Activated gamma-delta T cell (primary cell): ENCODE measurements around the gene MAML3.

ENCODE experiments used
- DNase-seq: peaks from one replicate; lab custom pipeline; 2025; lab: John Stamatoyannopoulos, UW

Gene MAML3

GRCh38 chr4:139782926-139783522 lies 371.0 kb downstream of the MAML3 start:
- no peak for DNase-seq

- DNase-seq: no peak
These were observed 372.9 kb downstream of the MAML3 start for GRCh38 chr4:139781066-139781465.

- DNase-seq: no peak
These were observed 374.3 kb downstream of the MAML3 start for GRCh38 chr4:139779691-139780090.

GRCh38 chr4:139777757-139778156 lies 376.2 kb downstream of the MAML3 start:
- DNase-seq: no peak

GRCh38 chr4:139776235-139776634 lies 377.7 kb downstream of the MAML3 start:
- no peak for DNase-seq

GRCh38 chr4:139774759-139775487 lies 379.1 kb downstream of the MAML3 start:
- no peak for DNase-seq

GRCh38 chr4:139773560-139774318 lies 380.2 kb downstream of the MAML3 start:
- DNase-seq: no peak

- DNase-seq: no peak
These were observed 383.6 kb downstream of the MAML3 start for GRCh38 chr4:139770361-139770760.

- no peak for DNase-seq
These were observed 384.6 kb downstream of the MAML3 start for GRCh38 chr4:139769364-139769763.

GRCh38 chr4:139768896-139769295 lies 385.1 kb downstream of the MAML3 start:
- no peak for DNase-seq

GRCh38 chr4:139768366-139768765 lies 385.6 kb downstream of the MAML3 start:
- DNase-seq: no peak

- DNase-seq: no peak
These were observed 386.4 kb downstream of the MAML3 start for GRCh38 chr4:139767585-139767984.

GRCh38 chr4:139767168-139767567 lies 386.8 kb downstream of the MAML3 start:
- DNase-seq: no peak

GRCh38 chr4:139764686-139765310 lies 389.2 kb downstream of the MAML3 start:
- DNase-seq: no peak

GRCh38 chr4:139764182-139764581 lies 389.8 kb downstream of the MAML3 start:
- no peak for DNase-seq

GRCh38 chr4:139763672-139764071 lies 390.3 kb downstream of the MAML3 start:
- no peak for DNase-seq

GRCh38 chr4:139763205-139763604 lies 390.8 kb downstream of the MAML3 start:
- DNase-seq: no peak

- DNase-seq: no peak
These were observed 391.3 kb downstream of the MAML3 start for GRCh38 chr4:139762720-139763119.

- DNase-seq: no peak
These were observed 392.5 kb downstream of the MAML3 start for GRCh38 chr4:139761461-139761860.

GRCh38 chr4:139760567-139760966 lies 393.4 kb downstream of the MAML3 start:
- no peak for DNase-seq

- DNase-seq: no peak
These were observed 394.9 kb downstream of the MAML3 start for GRCh38 chr4:139759097-139759496.

- DNase-seq: no peak
These were observed 397.4 kb downstream of the MAML3 start for GRCh38 chr4:139756391-139757180.
